Naive thymus-derived CD4-positive, alpha-beta T cell (primary cell): Measurements from ENCODE around the gene MED7. TPM values are rescaled to one million over a fixed set of nuclear protein-coding genes. Genes with fewer than 3 reads are reported as not detected.

Source experiments
- ATAC-seq: fragments of 150-1000 bp; cut with Tn5 transposase; 2 replicates; pipeline ENCODE4 v1.10.0; 2021; ENCODE audit warnings: mild to moderate bottlenecking, moderate library complexity
- CTCF ChIA-PET: fragments of 350-600 bp; sonication (Branson Sonifier 250); formaldehyde crosslinking; loops from one replicate; lab custom pipeline; 2021; ENCODE audit warnings: antibody characterized with exemption; lab: Charles Lee
- POLR2A ChIA-PET: fragments of 350-600 bp; sonication (Branson Sonifier 250); formaldehyde crosslinking; loops from one replicate; lab custom pipeline; 2021; ENCODE audit warnings: antibody characterized with exemption, inconsistent platforms; lab: Charles Lee
- DNase-seq, 9 donors: peaks; one replicate each; pipeline versions ENCODE4 v3.0.0 to v3.0.0-alpha.2; 2020 to 2022; ENCODE audit warnings: mixed read lengths in 1 of 9
- H3K27ac ChIP-seq: one replicate; pipeline ENCODE4 v1.7.0; 2013; ENCODE audit warnings: mild to moderate bottlenecking, low read depth, low read length, moderate library complexity
- H3K27me3 ChIP-seq, 2 donors: one replicate each; pipeline ENCODE4 v1.7.0; 2013; ENCODE audit warnings: low read length in 2 of 2, mild to moderate bottlenecking in 2 of 2, moderate library complexity in 2 of 2; ENCODE audit not compliant: control insufficient read depth in 2 of 2, insufficient read depth in 2 of 2
- H3K36me3 ChIP-seq, 3 experiments: 1 replicate in 2 of 3; 2 replicates in 1 of 3; pipeline ENCODE4 v1.7.0; 2013; ENCODE audit warnings: low read length in 3 of 3, mild to moderate bottlenecking in 3 of 3, moderate library complexity in 1 of 3; ENCODE audit not compliant: insufficient read depth in 3 of 3, control insufficient read depth in 2 of 3
- H3K4me1 ChIP-seq, 2 donors: one replicate each; pipeline ENCODE4 v1.7.0; 2013; ENCODE audit warnings: low read length in 2 of 2, mild to moderate bottlenecking in 2 of 2, moderate library complexity in 1 of 2; ENCODE audit not compliant: control insufficient read depth in 2 of 2, insufficient read depth in 2 of 2
- H3K4me3 ChIP-seq: 2 replicates; pipeline ENCODE4 v1.7.0; 2013; ENCODE audit warnings: mild to moderate bottlenecking, low read length
- H3K9me3 ChIP-seq, 3 experiments: 1 replicate in 2 of 3; 2 replicates in 1 of 3; pipeline ENCODE4 v1.7.0; 2013; ENCODE audit warnings: low read length in 3 of 3; ENCODE audit not compliant: control insufficient read depth in 2 of 3
- H3K27ac Mint-ChIP-seq, 9 donors: one replicate each; pipeline ENCODE4 v1.8.0; 2020 to 2022; ENCODE audit warnings: mixed read lengths in 9 of 9, mild to moderate bottlenecking in 8 of 9, moderate library complexity in 5 of 9, inconsistent platforms in 2 of 9
- H3K27me3 Mint-ChIP-seq, 5 donors: one replicate each; pipeline ENCODE4 v1.8.0; 2021 to 2022; ENCODE audit warnings: mixed read lengths in 5 of 5, mild to moderate bottlenecking in 1 of 5
- H3K36me3 Mint-ChIP-seq, 5 donors: one replicate each; pipeline ENCODE4 v1.8.0; 2020 to 2022; ENCODE audit warnings: mixed read lengths in 5 of 5, mild to moderate bottlenecking in 3 of 5, inconsistent platforms in 1 of 5
- H3K4me1 Mint-ChIP-seq, 7 donors: one replicate each; pipeline ENCODE4 v1.8.0; 2020 to 2022; ENCODE audit warnings: mixed read lengths in 7 of 7, mild to moderate bottlenecking in 3 of 7, inconsistent platforms in 1 of 7
- H3K4me3 Mint-ChIP-seq, 10 donors: one replicate each; pipeline ENCODE4 v1.8.0; 2020 to 2022; ENCODE audit warnings: mild to moderate bottlenecking in 10 of 10, mixed read lengths in 10 of 10, moderate library complexity in 6 of 10, inconsistent platforms in 2 of 10
- H3K9me3 Mint-ChIP-seq, 11 donors: one replicate each; pipeline ENCODE4 v1.8.0; 2020 to 2022; ENCODE audit warnings: mixed read lengths in 11 of 11, mild to moderate bottlenecking in 4 of 11, inconsistent platforms in 1 of 11, moderate library complexity in 1 of 11
- intact Hi-C, 2 donors: fragments of 100-400 bp; cut with micrococcal nuclease; formaldehyde crosslinking; loops; one replicate each; pipeline ENCODE4 v1.15.1; 2023
- polyA plus RNA-seq, 2 donors: library from polyadenylated mRNA; unstranded; fragments of 300-500 nt; fragmentation: Illumina TruSeq; gene quantifications; one replicate each; pipeline ENCODE4 v1.2.3, GENCODE V29; 2021
- total RNA-seq, 6 experiments: library from RNA in 5 of 6; stranded (reverse) in 5 of 6; gene quantifications; 1 replicate in 5 of 6; 2 replicates in 1 of 6; pipeline ENCODE4 v1.2.3 and lab custom pipeline; 2021 to 2026

The MED7 gene
- total and polyA plus RNA-seq, 7 experiments from 2014 or later, result 5.8 to 20.5 (median 14.2) TPM

DNA sequence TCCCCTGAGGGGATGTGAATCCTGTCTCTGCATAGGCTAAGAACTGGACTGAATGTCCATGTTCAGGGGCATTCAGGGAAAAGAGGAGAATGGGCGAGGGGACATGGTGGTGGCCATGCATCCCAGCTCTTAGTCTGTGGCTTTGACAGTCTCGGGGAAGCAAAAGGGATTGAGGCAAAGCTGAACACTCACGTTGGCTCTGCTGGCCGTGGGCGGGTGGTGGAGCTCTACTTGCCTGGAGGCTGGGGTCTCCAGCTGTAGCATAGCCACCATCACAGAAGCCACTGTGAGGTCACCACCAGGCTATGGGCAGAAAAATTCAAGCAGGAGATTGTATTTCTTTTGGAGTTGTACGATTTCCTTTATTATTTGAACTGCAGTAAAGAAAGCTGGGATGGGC, 19.3 kb upstream of the MED7 start:
- DNase-seq, result no peak
- no peak overlapping the region for H3K27ac Mint-ChIP-seq
- Histone ChIP-seq H3K27me3 (no peaks in the 10 kb centered on the region), H3K9me3 (no peaks in the 10 kb centered on the region), H3K4me1 (peaks cover 37 to 39% of the 10 kb centered on the region in 2 donors), H3K4me3 (no peak overlapping the region), H3K36me3 (no peaks in the 10 kb centered on the region), H3K27ac (no peak overlapping the region)
- peaks cover 33 to 69% (median 64%) of the 10 kb centered on the region in 7 donors for H3K4me1 Mint-ChIP-seq
- peaks cover 0 to 5% (median 0%) of the 10 kb centered on the region in 5 donors for H3K36me3 Mint-ChIP-seq
- ATAC-seq, result no peak
- POLR2A ChIA-PET, result interaction anchor here (1.1 to 2.2 kb wide), 5 partner anchors 10 to 91 kb away, joined by 3 to 8 read pairs (median 4); partner anchors contain the start of gene ITK
- H3K27me3 Mint-ChIP-seq, result no peaks in the 10 kb centered on the region
- peaks cover 0 to under 1% (median 0%) of the 10 kb centered on the region in 11 donors for H3K9me3 Mint-ChIP-seq
- H3K4me3 Mint-ChIP-seq, result no peak overlapping the region
- intact Hi-C loops, result no loop called here
- CTCF ChIA-PET, result interaction anchor here (1.4 kb wide), 1 partner anchor 13 kb away, joined by 4 read pairs; no protein-coding TSS in a partner anchor

DNA sequence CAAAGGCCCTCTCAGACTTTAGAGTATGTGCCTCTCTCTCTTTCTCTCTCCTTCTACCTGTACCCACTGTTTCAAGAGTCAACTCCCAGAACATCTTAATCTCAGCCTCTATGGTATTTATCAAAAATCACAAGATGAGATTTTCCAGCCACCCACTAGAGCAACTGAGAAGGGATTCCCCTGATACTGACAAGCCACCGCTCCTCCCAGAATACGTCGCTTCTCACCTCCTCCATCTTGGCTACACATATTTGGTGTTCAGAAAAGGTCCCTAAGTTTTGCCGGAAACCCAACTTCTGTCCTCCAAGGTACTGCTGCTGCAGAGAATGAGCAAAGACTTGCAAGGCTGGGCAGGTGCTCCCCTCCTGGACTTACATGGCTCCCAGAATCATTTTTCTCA, 17.3 kb upstream of the MED7 start:
- peak overlapping the region; percentile 7 for H3K4me3 ChIP-seq
- H3K4me1 Mint-ChIP-seq, result peaks cover 30 to 71% (median 65%) of the 10 kb centered on the region in 7 donors
- H3K36me3 Mint-ChIP-seq, result peaks cover 0 to 9% (median 0%) of the 10 kb centered on the region in 5 donors
- H3K9me3 Mint-ChIP-seq, result peaks cover 0 to 1% (median 0%) of the 10 kb centered on the region in 11 donors
- peaks cover 40% of the 10 kb centered on the region in 2 donors for H3K4me1 ChIP-seq
- no peaks in the 10 kb centered on the region for H3K27me3 ChIP-seq
- peak overlapping the region; percentile 13 to 76 (median 56) for H3K4me3 Mint-ChIP-seq
- H3K27me3 Mint-ChIP-seq, result no peaks in the 10 kb centered on the region
- DNase-seq, result peak in 1 of 9 donors; percentile 55
- peak; percentile 52 for ATAC-seq
- H3K27ac ChIP-seq, result peak overlapping the region; percentile 67
- H3K27ac Mint-ChIP-seq, result peak overlapping the region; percentile 68 to 84 (median 79)
- ChIA-PET POLR2A (interaction anchor here (0.7 to 1.0 kb wide), 2 partner anchors 10 to 21 kb away, joined by 3 read pairs; partner anchors contain the start of gene ITK), CTCF (no interaction called here)
- intact Hi-C loops, result no loop called here
- no peaks in the 10 kb centered on the region for H3K9me3 ChIP-seq
- no peaks in the 10 kb centered on the region for H3K36me3 ChIP-seq

DNA sequence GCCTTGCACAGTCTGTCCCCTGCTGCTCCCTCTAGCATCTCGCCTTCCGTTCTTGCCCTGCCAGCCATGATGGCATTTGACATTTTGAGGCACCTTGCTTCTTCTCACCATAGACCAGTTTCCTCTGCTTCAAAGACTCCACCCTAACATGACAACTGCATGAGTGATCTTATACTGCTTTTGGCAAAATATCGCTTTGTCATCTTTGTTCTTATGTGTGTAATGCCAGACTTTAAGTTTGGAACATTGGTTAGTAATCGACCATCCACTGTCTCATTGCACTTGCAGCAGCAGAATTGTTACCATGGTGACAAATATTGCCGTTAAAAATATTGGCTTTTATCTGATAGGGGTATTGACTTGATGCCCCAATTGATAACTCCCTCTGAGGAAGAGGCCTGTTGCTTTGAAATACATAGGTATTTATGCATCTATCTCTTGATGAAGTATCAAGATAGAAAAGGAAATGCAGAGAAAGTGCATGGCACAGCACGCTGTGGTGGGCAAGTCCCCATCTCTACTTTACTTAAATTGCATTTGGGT, 16.6 kb upstream of the MED7 start:
- H3K27me3 ChIP-seq, result no peaks in the 10 kb centered on the region
- H3K36me3 ChIP-seq, result no peaks in the 10 kb centered on the region
- Mint-ChIP-seq H3K4me3 (peak overlapping the region in 9 of 10 donors; percentile 42 to 76 (median 55)), H3K4me1 (peaks cover 34 to 78% (median 70%) of the 10 kb centered on the region in 7 donors), H3K27ac (peak overlapping the region; percentile 68 to 84 (median 79)), H3K9me3 (peaks cover 0 to 1% (median 0%) of the 10 kb centered on the region in 11 donors), H3K27me3 (no peaks in the 10 kb centered on the region), H3K36me3 (peaks cover 0 to 9% (median 0%) of the 10 kb centered on the region in 5 donors)
- peaks cover 43 to 44% of the 10 kb centered on the region in 2 donors for H3K4me1 ChIP-seq
- ChIA-PET POLR2A (interaction anchor here (0.7 to 1.0 kb wide), 2 partner anchors 9 to 21 kb away, joined by 3 read pairs; partner anchors contain the start of gene ITK), CTCF (no interaction called here)
- intact Hi-C loops, result loop anchor here (1.0 to 5.0 kb wide), 5 partner anchors 8 to 33 kb away; partner anchors contain the start of gene ITK (in 1 of the 2)
- peak overlapping the region; percentile 67 for H3K27ac ChIP-seq
- no peaks in the 10 kb centered on the region for H3K9me3 ChIP-seq
- peak; percentile 84 for ATAC-seq
- H3K4me3 ChIP-seq, result peak overlapping the region; percentile 7
- peak in 7 of 9 donors; percentile 31 to 76 (median 58) for DNase-seq

DNA sequence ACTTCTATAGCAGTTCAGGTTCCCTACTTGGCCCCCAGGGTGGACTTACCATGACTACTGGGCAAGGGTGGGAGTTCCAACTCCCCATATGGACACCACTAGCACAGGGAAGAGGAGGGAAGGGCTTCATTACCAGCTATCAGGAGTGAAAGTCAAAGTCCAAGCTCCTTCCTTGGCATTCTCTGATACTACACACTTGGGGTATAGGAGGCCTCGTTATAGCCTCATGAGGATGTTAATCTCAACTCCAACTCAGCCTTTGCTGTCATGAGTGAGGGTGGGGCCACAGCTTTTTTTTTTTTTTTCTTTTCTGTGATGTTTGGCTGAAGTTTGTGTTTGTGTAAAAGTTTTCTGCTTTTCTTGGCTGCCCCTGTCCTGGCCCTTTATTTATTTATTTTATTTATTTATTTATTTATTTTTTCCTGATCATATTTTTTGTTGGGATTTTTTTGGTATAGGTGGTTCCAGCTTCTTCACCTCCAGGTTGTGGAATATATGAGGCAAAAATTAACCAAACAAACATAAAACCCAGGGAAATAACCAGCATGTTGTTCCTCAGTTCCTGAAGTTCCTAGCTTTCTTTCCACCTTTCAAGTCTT, 14.7 kb upstream of the MED7 start:
- Histone ChIP-seq H3K27ac (no peak overlapping the region), H3K36me3 (no peaks in the 10 kb centered on the region), H3K4me3 (no peak overlapping the region), H3K9me3 (no peaks in the 10 kb centered on the region), H3K4me1 (peaks cover 53 to 54% of the 10 kb centered on the region in 2 donors), H3K27me3 (no peaks in the 10 kb centered on the region)
- ATAC-seq (no peak), DNase-seq (no peak)
- intact Hi-C loops, result loop anchor here in 1 of 2 donors (5.0 kb wide), 1 partner anchor 35 kb away; no protein-coding TSS in a partner anchor
- H3K27me3 Mint-ChIP-seq, result no peaks in the 10 kb centered on the region
- H3K4me3 Mint-ChIP-seq, result peak overlapping the region in 4 of 10 donors; percentile 2 to 62 (median 26)
- H3K4me1 Mint-ChIP-seq, result peaks cover 39 to 90% (median 78%) of the 10 kb centered on the region in 7 donors
- H3K36me3 Mint-ChIP-seq, result peaks cover 0 to 4% (median 0%) of the 10 kb centered on the region in 5 donors
- POLR2A ChIA-PET, result interaction anchor here (0.5 to 5.7 kb wide), 15 partner anchors 10 to 156 kb away, joined by 3 to 34 read pairs (median 6); partner anchors contain the start of gene MED7
- H3K27ac Mint-ChIP-seq, result peak overlapping the region in 6 of 9 donors; percentile 14 to 73 (median 63)
- H3K9me3 Mint-ChIP-seq, result peaks cover 0 to 1% (median 0%) of the 10 kb centered on the region in 11 donors
- CTCF ChIA-PET, result interaction anchor here (0.6 to 1.9 kb wide), 3 partner anchors 8 to 22 kb away, joined by 3 to 7 read pairs (median 5); no protein-coding TSS in a partner anchor

DNA sequence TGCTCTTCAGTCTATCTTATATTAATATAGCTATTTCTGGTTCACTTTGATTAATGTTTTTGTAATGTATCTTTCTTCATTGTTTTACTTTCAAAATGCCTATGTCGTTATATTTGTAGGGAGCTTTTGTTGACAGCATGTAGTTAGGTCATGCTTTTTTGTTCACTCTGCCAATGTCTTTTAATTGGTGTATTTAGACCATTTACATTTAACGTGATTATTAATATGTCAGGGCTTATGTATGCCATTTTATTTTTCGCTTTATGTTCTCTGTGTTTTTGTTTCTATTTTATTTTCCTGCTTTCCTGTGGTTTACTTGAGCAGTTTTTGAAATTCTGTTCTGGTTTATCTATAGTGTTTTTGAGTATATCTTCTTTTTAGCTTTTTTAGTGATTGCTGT, 12.6 kb upstream of the MED7 start:
- Mint-ChIP-seq H3K9me3 (peaks cover 0 to 1% (median 0%) of the 10 kb centered on the region in 11 donors), H3K27ac (peak overlapping the region; percentile 84 to 97 (median 88)), H3K36me3 (peaks cover 0 to 4% (median 0%) of the 10 kb centered on the region in 5 donors), H3K27me3 (no peaks in the 10 kb centered on the region), H3K4me3 (peak overlapping the region; percentile 71 to 95 (median 83)), H3K4me1 (peaks cover 42 to 87% (median 77%) of the 10 kb centered on the region in 7 donors)
- Histone ChIP-seq H3K4me3 (peak overlapping the region; percentile 26), H3K4me1 (peaks cover 49 to 58% of the 10 kb centered on the region in 2 donors), H3K27me3 (no peaks in the 10 kb centered on the region), H3K27ac (peak overlapping the region; percentile 50), H3K9me3 (no peaks in the 10 kb centered on the region), H3K36me3 (no peaks in the 10 kb centered on the region)
- ChIA-PET CTCF (interaction anchor here (0.6 to 1.4 kb wide), 4 partner anchors 12 to 102 kb away, joined by 3 to 5 read pairs (median 4); partner anchors contain the start of genes ITK and MED7), POLR2A (interaction anchor here (0.8 to 5.7 kb wide), 18 partner anchors 10 to 155 kb away, joined by 3 to 34 read pairs (median 6); partner anchors contain the start of genes GARIN3, ITK and MED7)
- ATAC-seq (no peak), DNase-seq (no peak)
- intact Hi-C loops, result loop anchor here (1.0 to 5.0 kb wide), 4 partner anchors 12 to 37 kb away; partner anchors contain the start of gene ITK (in 1 of the 2)

DNA sequence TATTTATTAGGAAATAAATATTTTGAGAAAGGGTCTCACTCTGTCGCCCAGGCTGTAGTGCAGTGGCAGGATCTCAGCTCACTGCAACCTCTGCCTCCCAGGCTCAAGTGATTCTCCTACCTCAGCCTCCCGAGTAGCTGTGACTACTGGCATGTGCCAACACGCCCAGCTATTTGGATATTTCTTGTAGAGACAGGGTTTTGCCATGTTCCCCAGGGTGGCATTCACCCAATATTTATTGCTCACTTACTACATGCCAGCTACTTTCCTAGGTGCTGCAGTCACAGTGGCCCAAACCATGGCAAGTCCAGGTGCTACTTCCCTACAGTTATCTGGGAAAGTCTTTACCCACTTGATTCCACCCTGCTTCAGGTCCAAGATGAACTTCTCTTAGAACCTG, 8.3 kb upstream of the MED7 start:
- Histone ChIP-seq H3K27ac (no peak overlapping the region), H3K4me3 (no peak overlapping the region), H3K9me3 (no peaks in the 10 kb centered on the region), H3K27me3 (no peaks in the 10 kb centered on the region), H3K4me1 (peaks cover 27 to 38% of the 10 kb centered on the region in 2 donors), H3K36me3 (no peaks in the 10 kb centered on the region)
- peaks cover 37 to 70% (median 58%) of the 10 kb centered on the region in 7 donors for H3K4me1 Mint-ChIP-seq
- H3K9me3 Mint-ChIP-seq, result no peaks in the 10 kb centered on the region
- POLR2A ChIA-PET, result interaction anchor here (0.9 to 3.7 kb wide), 5 partner anchors 16 to 65 kb away, joined by 3 to 28 read pairs (median 4); partner anchors contain the start of gene ITK
- H3K4me3 Mint-ChIP-seq, result no peak overlapping the region
- CTCF ChIA-PET, result interaction anchor here (0.7 to 3.6 kb wide), 5 partner anchors 37 to 102 kb away, joined by 3 to 17 read pairs (median 3); no protein-coding TSS in a partner anchor
- H3K27ac Mint-ChIP-seq, result peak overlapping the region in 7 of 9 donors; percentile 1 to 88 (median 65)
- DNase-seq (no peak), ATAC-seq (no peak)
- no peaks in the 10 kb centered on the region for H3K27me3 Mint-ChIP-seq
- H3K36me3 Mint-ChIP-seq, result no peaks in the 10 kb centered on the region
- intact Hi-C loops, result no loop called here
